Skin of body (tissue), 1 donor: Measurements from ENCODE around the gene LRRFIP1. TPM values are rescaled to one million over a fixed set of nuclear protein-coding genes. Genes with fewer than 3 reads are reported as not detected.

ENCODE experiments used
- total RNA-seq: library from RNA; depleted of rRNA; stranded (reverse); fragments of >200 nt; gene quantifications from one replicate; pipeline ENCODE4 v1.2.3, GENCODE V29; 2014

LRRFIP1 gene
- total RNA-seq, 1 donor from 2014 or later: 58.0 TPM

Other genes with a start within 250 kb of the LRRFIP1 start
- 637 TPM for gene COL6A3, start 213.4 kb upstream of the LRRFIP1 start, total RNA-seq
- gene MLPH, start 140.3 kb upstream of the LRRFIP1 start, total RNA-seq: 6.5 TPM
- gene PRLH, start 61.0 kb upstream of the LRRFIP1 start, total RNA-seq: not detected
- gene RAB17, start 36.9 kb upstream of the LRRFIP1 start, total RNA-seq: 0.59 TPM
- gene RBM44, start 171.2 kb downstream of the LRRFIP1 start, total RNA-seq: 2.1 TPM
- gene RAMP1, start 232.0 kb downstream of the LRRFIP1 start, total RNA-seq: 12.5 TPM